ENCODE measurements around the gene GSN.

The GSN gene

DNA sequence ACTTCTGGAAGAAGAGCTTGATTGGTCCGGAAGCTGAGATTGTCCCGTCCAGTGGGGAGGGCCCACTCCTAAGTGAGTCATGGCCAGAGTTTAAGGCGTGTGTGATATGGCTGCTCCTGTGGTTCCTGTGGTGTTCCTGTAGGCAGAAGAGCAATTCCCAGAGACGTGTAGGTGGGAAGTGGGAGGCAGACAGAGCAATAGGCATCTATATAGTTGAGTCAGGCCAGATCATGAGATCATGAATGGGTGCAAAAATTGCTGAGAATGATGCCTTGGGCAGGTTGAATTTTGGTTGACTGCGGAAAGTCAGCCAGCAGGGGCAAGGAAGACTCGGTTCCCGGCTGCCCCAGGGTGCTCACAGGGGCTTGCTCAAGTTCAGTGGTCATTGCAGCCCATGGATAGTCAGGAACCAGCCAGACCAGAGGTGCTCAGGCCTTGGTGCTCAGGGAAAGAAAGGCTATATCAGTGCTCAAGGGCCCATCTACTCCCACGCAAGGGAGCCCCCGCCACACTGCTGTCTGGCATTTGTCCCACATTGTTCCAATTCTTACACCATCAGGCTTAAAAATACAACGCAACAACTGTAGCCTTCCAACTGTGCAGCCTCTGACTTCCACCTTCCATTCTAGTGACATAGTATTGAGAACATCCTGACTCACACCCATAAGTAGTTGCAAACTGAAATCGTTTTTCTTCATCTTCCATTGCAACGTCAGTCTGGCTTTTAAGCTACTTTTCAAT lies 21.0 kb upstream of the GSN start:
- no peak for DNase-seq (ENCODE audit: low spot score)

DNA sequence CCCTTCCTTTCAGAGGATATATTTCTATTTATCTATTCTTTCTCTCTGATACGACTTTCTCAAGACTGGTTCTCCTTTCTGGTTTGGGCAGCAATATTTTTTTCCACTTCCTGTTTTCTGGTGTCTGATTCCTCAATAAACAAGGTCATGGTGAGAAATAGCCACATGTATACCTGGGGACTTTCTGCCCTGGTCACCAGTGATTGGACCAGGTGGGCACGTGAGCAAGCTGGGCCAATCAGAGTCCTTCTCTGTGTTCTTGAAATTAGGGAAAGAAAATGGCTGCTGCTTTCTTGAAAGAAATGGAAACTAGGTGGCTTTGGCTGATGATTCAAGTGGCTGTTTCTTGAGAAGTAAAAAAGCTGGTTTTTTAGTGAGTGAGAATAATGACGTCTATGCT lies 18.4 kb upstream of the GSN start:
- DNase-seq (ENCODE audit: low spot score), result peak; percentile 36

DNA sequence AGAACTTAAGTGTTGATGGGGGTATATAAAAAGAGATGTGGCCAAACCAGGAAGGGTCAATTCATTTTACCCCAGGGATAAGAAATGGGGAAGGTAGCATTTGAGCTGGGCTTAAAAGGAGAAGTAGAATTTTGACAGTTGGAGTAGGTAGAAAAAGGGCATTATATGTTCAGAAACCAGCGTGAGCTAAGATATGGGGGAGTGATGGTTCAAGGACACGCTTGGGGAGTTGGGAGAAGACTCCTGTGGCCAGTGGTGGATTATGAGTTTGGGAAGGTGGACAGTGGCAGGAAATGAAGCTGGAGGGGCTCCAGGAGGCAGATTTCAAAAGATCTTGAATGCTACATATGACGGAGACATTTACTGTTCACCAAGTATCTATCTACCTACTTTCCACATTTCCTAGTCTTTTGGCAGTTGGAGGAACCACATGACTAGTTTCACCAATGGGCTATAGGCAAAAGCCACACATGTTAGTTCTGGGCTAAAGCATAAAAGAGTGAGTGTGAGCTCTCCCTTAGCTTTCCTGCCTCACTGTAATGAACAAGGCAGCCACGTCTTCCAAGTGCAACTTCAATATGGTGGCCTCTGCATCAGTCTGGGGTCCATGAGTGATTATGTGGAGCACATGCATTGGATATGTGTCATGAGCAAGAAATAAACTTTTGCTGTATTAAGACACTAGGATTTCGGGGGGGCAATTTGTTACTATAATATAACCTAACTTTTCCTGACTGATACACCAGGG lies 15.7 kb upstream of the GSN start:
- no peak for DNase-seq (ENCODE audit: low spot score)

DNA sequence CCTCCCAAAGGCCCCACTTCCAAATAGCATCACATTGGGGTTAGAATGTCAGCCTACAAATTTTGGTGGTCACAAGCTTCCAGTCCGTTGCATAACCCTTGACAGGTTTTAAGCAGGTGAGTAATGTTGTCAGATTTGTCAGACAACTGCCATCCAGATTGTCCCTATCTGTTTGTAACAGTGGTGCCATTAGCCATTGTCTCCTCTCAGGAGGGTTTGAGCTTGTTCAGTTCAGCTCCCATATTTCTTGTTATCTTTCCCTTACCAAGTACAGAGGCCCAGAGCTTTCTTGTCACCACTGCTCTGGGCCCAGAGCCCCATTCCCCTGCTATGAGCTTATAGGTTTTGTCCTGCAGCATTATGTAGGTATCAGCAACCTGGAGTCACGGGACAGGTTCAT lies 14.8 kb upstream of the GSN start:
- no peak for DNase-seq (ENCODE audit: low spot score)

DNA sequence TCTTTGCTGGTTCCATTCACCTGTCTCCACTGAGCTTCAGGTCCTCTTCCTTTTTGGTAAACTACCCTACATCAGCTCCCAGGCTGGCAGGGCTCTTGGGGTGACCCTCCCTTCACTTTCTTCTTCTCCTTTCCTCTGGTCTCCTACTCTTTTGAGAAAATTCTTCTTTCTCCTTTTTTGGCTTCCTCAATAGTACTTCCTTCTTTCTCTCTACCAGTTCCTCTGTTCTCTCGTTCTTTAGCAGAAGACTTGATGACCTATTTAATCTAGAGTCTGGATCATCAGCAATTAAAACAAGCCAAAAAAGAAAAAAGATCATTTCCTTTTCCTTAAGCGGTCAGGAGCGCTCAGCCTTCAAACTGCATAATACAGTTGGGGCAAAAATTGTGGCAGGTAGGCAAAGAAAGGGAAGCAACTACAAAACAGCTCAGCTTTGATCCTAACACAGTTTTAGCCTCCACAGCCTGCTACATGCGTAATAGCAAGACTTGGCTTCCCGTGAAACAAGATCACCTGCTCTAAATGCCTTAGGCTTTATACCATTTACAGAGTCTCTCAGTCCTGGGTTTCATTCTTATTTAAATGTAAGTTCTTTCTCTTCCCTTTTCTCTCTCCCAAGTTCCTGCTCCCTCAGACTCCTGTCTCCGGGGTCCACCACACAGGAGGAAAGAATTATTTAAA lies 14.0 kb upstream of the GSN start:
- DNase-seq (ENCODE audit: low spot score), result no peak

DNA sequence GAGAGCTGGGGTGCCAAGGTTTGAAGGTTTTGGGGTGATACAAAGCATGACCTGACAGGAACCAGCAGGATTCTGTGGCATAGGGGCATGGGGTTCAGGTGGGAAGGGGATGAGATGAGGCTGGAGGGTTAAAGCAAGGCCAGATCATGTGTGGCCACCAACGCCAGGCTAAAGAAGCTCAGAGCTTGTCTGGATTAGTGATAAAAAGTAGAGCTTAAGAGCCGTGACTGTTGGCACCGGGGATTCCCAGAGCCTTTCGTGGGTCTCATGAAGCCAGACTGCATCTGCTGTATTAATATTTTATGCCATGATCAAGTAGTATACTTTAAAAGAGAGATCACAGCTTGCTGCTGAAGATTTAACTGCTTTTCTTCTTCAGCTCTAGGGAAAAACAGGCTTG lies 8.5 kb upstream of the GSN start:
- DNase-seq (ENCODE audit: low spot score), result no peak

DNA sequence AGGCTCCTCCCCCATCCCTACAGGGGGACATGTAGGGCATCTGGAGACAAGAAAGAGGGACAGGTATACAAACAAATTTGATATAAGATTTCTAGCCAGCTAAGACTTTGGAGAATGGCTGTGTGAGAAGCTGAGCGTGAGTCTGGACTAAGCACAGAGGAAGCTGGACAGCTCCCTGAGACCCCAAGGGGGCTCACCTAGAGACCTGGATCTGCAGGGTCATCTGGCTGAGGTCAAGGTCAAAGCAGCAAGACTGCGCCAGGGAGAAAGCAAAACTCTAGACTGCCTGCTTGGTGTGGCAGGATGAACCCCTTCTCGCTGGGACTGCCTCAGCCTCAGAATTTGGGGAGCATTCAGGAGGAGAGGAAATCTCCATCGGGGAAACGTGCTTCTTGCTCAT lies 8.0 kb upstream of the GSN start:
- DNase-seq (ENCODE audit: low spot score), result no peak

DNA sequence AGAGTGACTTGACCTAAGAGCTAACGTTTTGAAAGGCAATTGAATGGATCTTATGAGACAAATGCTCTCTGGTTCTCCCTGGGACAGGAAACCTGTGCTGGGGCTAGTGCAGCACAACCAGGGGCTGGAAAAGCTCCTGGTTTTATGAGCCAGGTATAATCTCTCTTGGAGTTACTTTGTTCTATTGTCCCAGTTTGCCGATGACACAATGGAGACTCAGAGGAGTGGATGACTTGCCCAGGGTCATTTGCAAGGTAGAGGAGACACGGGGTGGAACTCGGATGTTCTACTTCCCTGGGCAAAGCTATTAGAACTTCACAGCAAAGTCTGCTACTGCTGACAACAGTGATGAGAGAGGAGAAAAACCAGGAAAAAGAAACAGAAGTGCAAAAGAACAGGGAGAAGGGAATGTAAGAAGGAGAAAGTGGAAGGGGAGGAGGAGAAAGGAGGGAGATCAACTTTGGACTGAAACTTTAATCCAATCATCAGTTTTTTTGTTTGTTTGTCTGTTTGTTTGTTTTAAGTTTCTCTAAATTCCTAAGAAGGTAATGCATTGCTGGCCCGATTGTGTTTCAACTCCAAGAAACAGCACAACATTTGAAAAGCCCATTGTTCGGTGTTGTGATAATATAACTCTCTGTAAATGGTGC lies 7.4 kb upstream of the GSN start:
- DNase-seq (ENCODE audit: low spot score), result no peak

DNA sequence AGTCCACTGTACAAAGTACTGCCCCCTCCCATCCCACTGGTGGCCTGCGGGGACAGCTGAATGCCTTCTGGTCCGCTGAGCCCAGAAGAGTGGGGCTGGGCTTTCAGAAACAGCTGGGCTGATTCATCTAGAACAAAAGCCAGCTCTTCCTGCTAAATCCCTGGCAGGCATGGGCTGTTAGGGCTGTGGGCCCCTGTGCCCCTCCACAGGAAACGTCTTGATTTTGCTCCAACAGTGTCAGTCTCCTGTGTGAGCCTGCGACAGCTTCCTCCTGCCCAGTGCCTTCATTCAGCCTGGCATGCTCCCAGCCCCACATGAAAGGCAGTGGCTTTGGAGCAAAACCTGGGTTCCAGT lies 6.9 kb upstream of the GSN start:
- DNase-seq (ENCODE audit: low spot score), result no peak

DNA sequence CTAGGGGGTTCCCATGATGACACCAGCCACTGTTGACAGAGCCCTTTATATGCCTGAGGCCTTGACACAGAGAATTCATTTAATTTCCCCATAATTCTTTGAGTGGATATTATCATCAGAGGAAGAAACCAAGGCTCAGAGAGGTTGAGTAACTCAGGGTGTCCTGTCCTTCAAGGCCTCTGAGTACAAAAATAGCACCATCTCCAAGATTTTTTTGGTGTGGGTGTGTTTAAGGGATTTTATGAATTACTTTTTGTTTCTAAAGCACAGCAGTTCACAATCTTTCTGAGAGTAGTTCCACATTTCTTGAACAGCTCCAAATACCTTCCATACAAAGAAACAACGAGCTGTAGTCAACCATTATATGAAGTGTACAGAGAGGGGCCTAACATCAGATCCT lies 6.2 kb upstream of the GSN start:
- DNase-seq (ENCODE audit: low spot score), result no peak

DNA sequence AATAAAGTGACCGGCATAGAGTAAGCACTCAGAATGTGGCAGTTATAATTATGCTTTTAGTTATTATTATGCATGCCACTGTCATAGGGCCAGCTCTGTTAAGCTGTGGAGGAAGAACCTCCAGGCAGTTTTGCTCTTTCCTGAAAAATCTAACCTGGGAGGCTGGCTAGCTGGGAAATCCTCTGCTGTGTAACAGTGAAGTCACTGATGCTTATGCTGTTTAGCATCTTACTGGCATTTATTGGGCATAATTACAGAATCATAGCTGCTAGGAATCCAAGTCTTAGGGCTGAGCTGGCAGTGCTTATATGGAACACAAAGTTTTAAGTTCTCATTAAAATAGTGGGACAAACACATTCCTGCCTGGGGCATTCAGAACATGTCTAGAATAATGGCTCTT lies 5.5 kb upstream of the GSN start:
- DNase-seq (ENCODE audit: low spot score), result no peak

DNA sequence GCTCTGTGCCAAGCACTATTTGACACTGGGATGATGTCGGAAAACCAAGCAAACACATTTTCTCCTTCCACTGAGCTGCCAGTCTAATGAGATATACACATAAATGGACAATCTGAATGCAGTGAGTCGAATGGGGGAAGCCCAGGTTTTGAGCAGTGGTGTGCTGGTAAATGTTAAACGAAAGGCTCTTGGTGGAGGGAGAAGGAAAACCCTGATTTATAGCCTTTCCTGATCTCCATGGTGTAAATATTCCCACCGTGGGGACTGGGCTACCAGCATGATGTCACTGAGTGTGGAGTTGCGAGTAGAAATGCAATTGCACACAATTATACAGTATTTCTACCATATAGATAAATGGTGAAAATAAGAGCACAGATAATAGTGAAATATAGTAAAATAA lies 5.0 kb upstream of the GSN start:
- DNase-seq (ENCODE audit: low spot score), result no peak

DNA sequence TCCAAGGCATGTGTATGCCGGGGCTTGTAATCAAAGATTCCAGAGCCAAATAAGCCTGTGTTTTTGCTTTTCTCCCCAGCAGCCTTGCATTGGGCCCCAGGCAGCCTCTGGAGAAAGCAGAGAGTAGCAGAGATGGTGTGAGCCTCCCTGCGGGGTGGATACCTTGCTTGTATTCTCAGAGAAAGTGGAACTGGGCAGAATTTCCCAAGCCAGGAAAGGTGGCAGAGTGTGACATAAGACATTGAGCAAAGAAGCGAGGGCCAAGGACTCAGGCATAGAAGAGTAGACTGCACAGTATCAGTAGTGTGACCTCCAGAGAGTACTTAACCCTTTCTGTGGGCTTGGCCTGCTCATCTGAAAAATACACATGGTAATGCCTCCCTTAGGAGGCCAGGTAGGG lies 1.6 kb upstream of the GSN start:
- no peak for DNase-seq (ENCODE audit: low spot score)

DNA sequence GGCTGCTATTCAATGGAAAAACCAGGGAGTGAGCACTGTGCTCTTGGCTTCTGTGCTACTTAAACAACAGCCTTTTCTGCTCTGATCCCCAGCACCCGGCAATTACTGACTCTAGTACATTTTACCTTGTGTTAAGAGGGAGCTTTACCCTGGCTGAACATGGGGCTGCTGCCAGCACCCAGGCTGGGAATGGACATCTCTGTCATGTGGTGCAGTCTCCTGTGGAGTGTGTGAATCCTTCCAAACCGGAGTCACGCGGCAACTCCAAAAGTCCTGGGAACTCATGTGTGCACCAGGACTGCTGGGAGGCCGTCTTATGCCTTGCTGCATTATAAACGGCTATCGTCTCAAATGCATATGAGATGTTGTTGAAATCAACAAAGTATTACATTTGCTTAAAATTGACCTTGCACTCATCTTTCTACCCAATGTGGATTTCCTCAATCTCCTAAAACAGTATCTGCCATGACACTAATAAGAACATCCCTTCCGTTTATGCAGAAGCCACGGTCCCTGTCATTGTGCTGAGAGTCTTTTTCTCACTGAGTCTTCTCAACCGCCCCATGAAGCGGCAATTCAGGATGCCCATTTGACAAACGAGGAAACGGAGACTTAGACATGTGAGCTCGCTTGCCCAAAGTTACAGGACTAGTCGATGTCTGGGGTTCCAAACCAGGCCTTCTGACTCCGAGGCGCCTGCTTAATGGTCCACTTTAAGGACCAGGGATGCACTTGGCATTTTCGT lies 884 bp upstream of the GSN start:
- DNase-seq (ENCODE audit: low spot score), result no peak

DNA sequence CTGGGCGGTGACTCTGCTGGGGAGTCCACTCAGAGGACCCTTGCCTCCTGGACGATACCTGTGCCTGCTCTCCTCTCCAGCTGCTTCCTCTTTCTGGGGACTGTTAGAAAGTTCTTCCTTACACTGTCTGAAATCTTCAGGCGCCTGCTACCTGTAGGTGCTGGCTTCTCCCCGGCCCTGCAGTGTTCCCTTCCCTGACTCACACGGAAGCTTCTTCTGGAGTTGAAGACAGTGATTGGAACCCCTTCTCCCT lies 562 bp downstream of the GSN start:
- peak; percentile 45 for DNase-seq (ENCODE audit: low spot score)

DNA sequence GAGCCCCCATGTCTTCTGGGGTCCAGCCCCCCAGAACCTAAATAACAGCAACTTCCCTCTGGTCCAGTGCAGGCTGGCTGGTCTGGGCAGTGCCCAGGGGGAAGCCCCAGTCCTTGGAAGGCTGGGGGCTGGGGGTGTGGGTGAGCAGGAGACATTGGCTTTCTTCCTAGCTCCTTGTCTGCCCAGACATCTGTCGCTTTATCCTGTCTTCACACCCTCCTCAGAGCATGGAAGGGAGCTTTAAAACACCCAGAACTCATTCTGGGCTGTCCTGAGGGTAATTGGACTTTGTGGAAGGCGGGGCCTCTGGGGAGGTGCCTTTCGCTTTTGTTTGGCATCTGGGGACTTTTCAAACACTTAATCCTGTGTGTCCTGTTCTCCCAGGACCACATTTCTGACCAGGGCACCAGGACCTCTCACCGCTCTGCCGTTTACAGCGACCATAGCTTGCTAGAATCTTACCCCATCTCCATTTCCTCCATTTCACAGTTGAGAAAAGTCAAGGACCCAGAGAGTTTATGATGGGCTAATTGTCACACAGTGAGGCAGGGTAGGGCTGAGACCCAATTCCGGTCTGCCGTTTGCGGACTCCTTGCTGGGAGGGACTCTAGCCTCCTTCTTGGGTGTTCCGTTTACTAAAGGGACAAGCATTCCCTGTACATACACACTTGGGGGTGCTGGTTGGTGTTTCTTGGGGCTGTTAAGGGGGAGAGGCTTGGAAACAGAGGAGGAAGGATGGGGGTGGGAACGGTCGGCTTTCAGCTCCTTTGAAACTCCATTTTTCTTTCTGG lies 1.1 kb downstream of the GSN start:
- DNase-seq (ENCODE audit: low spot score), result no peak

DNA sequence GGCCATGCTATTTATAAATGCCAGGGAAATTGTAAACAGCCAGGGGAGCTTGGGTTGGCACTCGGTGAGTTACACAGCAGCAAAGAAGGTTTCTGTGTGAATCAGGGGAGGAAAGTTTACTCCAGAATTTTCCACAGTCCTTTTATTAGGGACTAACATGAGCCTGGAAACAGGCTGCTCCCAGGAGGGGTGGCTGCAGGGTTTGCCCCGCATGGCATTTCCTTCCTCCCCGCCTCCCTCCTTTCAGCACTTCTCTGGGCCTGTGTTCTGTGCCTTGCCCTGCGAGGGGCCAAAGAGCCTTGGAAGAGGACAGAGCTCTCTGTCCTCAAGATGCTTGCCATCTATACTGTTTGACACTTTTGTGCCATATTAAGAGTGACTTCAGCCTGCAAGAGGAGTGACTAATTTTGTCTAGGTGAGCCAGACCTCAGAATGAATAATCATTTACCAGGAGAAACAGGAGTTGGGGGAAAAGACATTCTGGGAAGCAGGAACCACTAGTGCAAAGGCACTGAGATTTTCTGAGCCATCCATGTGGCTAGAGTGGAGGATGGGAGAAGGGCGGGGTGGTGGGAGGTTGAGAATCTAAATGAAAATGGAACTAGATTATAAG lies 1.8 kb downstream of the GSN start:
- no peak for DNase-seq (ENCODE audit: low spot score)

DNA sequence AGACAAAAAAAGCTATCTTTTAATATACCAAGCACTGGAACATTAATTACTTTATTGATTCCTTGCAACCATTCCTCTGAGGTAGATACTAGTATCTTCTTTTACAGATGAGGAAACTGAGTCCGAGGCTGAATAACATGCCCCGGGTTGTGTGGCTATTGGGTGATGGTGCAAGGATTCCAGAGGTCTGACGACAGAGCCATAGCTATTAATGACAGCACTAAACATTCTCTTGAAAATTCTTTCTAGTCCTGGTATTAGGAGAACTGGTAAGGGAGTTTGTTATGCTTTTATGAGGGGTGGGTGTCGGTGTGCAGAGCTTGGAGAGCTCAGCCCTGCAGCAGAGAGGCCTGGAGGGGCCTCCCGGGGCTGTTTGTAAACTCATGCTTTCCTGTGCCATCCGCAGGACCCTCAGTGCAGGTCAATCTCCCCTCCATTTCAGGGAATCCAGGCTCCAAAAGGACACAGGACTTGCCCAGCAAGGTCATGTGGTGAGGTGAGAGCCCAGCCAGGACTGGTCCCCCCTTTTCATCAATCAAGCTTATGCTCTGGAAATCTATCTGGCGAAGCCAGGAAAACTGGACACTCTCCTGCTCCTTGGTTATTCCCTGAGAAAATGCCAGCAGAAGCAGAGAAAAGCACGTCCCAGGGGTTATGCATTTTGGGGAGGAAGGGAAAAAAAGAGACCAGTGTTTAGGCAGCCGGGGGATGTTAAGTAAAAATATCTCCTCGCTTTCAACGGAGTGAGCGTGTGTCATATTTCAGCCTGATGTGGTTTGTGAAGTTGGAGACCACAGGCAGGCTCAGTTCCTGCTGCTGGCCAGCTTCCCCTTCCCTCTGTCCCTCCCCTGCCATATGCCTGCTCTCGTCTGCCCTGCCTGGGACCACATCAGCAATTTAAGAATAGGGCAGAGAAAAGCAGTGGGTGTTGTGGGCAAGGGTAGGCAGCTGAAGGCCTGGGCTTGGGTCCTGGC lies 3.7 kb downstream of the GSN start:
- no peak for DNase-seq (ENCODE audit: low spot score)

DNA sequence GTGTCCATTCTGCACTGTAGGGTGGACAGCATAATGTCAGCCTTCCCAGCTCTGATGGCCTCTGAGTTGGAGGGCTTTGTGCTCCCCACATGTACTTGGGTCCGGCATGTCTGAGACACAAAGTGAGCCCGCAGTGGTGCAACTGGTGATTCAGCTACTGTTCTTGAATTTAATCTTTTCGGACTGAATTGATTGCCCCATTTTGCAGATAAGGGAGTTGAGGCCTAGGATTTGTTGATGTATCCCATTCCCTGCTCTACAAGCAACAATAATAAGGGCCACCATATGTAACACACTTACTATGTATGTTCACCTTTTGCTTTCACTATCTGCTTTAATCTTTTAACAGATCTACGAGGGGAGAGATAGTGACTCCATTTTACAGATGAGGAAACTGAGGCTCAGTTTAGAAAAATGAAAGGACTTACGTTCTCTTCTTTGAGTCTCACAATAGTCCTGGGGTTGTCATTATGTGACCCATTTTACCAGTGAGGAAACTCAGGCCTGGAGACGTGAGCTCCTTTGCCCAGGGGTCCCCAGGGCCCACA lies 4.5 kb downstream of the GSN start:
- no peak for DNase-seq (ENCODE audit: low spot score)

Data from germinal center (tissue), 1 donor.